HG02852 (cell line): Measurements from ENCODE around the gene KCNJ15.
"Not testable (repeated sequence)": the region's sequence is repeated elsewhere in the genome, so short reads cannot be mapped to it uniquely, and the experiment has no call there.

ENCODE experiments used
- ATAC-seq: cut with Tn5 transposase; IDR thresholded peaks from one replicate; pipeline ENCODE4 v1.9.1; 2021; ENCODE audit warnings: mild to moderate bottlenecking, moderate library complexity; ENCODE audit not compliant: unreplicated experiment

KCNJ15 gene

DNA sequence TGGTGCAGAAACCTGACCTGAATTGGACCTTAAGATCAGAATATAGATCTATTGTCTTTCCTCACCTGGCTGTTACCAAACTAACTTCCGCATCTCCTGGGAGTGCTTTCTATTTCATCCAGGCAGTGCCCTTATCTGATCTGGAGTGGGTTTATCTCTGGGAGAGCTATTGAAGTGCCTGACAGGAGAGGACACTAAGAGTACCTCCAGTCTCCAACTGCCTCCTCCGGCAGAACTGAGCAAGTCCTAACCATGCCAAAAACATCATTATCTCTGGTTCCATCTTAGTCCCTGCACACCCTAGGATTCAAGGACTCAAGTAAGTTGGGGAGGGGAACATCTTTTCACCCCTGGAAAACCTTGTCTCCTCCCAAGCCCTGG lies 12.4 kb upstream of the KCNJ15 start:
- ATAC-seq = no peak

DNA sequence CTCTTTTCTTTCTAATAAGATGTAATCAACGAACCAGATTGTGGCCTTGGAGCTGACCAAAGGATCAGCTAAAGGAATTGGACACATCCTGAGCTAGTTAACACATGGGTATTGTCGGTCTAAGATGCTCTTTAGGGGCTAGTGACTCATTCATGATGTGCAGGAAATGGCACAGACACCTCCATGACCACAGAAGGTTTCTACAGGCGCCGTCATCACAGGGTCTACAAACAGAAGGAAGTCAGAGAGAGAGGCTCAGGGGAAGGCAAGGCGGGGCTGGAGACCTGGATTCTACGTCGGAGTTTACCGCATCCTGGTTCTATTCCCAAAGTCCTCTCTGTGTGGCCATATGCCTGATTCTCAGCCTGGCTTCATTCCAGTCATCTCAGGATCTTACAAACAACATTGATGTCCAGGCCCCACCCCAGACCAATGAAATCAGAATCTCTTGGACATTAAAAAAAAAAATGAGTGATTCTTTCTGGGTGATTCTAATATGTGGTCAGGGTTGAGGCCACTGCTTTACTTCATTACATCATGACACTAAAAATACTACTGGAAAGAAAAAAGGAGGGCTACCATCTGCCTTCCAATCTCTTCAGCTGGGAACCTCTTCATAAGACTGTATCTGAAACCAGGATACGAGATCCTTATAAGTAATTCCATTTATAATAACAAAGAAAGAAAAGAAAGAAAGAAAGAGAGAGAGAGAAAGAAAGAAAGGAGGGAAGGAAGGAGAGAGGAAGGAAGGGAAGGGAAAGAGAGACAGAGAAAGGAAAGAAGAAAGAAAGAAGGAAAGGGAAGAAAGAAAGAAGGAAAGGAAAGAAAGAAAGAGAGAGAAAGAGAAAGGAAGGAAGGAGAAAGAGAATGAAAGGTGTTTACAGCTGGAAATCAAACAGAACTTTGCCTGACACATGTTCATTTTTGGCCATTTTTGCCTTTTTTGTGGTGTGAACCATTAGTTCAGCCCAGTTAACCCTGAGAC lies 11.6 kb upstream of the KCNJ15 start:
- ATAC-seq = peak; percentile 75

DNA sequence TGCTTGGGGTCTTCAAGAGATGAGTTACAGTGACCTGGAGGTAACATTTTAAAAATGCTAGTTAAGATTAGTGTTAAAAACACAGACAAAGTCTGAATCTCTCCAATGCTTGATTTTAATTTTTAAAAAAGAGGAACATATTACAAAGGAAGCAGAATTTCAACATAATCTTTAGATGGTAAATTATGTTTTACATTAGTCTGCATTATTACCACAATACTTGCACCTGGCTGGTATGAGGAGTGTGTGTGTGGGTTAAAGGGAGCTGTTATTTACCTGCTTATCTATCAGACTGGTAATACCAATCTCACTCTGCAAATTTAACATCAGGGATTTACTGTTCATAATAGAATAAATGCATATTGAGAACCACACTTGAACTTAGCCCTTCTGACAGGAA lies 10.3 kb upstream of the KCNJ15 start:
- ATAC-seq = no peak

DNA sequence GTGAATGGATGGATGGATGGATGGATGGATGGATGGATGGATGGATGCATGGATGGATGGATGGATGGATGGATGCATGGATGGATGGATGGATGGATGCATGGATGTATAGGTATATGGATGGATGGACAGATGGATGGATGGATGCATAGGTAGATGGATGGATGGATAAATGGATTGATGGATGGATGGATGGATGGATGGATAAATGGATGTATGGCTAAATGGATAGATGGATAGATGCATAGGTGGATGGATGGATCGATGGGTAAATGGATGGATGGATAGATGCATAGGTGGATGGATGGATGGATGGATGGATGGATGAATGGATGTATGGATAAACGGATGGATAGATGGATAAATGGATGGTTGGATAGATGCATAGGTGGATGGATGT lies 9.7 kb upstream of the KCNJ15 start:
- not testable (repeated sequence) for ATAC-seq

DNA sequence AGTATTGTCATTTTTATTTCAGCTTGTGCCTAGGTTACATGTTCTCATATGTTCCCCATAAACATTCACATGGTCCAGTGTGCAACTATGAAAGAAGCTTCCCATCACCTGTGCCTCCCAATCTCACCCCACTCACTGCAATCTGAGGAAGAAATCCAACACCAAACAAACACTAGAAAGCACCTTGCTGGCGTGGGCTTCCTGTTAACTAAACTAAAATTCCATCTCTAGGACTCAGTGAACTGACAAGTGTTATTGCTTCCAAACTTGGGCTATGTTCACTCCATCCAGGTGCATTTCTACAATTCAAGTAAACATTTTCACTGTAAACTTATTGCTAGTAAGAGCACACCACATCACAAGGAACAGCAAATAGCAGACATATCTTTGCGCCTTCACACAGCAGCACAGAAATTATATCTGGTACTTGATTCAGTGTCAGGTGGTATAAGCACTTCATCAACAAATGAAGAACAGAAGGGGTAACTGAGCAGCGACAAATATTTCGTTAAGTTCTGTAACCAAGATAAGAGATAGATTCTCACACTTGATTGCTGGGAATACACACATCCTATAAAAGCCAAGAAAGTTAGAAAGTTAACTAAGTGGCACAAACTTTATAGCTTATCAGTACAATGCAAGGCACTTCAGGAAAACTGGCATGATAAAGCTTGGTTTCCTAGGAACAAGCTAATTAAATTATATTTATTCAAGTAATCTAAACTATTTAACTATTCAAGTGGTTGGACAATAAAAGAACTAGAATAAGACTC lies 8.9 kb upstream of the KCNJ15 start:
- ATAC-seq = no peak

DNA sequence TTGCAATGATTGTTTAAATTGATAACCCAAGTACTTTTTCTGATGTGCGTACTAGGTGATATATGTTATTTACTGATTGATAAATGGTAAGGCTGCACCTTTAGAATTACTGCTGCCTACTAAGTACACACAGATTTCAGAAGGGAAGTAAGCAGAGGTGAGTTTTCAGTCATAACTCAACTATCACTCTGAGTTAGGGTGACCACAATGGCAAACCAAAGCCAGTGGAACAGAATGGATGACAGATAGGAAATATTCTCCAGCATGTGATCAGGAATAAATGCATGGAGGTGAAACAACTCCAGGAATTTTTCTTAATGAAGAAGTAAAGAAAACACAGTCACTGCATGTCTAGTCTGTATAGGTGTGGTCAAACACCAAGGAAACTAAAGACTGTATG lies 7.5 kb upstream of the KCNJ15 start:
- ATAC-seq = peak; percentile 80

DNA sequence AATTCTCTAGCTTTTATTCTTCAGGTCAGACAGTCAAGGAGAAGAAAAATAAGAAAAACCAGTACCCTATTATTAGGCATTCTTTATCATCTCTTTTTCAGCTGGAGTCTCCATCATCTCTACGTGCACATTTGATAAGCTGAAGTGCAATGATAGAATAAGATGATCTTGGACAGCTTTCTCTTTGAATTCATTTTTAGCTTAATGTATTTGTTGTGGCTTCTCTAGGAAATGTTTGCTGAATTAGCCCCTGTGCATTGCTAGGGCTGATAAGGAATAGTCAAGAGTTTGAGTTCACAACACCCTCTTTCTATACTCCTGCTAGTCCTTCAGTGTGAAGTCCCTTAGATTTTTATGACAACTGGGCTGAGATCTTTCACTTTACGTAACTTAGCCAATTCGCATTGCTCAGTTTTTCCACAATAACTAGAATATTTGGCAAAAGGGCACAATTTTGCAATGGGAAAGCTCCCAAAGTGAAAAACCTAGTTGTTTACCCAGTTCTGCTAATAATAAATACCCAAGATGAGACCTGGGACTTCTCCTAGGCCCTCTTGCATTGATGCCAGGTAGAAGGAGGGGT lies 7.0 kb upstream of the KCNJ15 start:
- ATAC-seq = no peak

DNA sequence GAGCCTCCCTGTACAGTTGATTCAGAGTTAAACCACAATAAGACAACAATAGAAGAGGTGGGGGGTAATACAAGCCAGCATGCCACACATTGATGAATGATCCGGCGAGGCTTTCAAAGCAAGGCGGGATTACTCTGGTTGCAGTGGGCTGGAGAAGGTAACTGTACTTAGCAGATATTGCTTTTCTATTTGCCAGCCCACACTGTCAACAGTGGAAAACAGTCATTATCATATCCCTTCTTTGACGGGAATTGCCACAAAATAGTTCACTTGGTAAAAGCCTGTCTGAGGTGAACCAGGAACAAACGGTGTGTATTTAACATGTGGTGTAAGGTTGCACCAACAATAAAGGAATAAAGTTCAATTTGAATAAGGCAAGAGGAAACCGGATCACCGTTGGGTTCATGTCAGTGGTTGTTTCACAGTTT lies 5.8 kb upstream of the KCNJ15 start:
- ATAC-seq = no peak

DNA sequence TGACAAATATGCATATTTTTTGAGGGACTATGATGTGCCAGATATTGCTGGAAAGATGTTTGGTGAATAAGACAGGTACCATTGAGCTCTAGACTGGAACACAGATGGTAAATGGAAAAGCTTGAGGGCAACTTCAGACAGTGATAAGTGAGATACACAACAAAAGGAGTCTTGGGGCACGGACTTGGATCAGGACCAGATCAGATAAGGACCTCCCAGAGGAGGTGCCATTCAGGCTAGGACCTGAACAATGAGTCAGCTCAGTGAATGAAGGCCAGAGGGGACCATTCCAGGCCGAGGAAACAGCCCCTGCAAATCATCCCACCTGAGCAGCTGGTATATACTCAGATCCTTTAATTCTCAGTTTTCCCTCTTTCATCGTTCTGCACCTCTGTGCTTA lies 1.8 kb upstream of the KCNJ15 start:
- no peak for ATAC-seq

DNA sequence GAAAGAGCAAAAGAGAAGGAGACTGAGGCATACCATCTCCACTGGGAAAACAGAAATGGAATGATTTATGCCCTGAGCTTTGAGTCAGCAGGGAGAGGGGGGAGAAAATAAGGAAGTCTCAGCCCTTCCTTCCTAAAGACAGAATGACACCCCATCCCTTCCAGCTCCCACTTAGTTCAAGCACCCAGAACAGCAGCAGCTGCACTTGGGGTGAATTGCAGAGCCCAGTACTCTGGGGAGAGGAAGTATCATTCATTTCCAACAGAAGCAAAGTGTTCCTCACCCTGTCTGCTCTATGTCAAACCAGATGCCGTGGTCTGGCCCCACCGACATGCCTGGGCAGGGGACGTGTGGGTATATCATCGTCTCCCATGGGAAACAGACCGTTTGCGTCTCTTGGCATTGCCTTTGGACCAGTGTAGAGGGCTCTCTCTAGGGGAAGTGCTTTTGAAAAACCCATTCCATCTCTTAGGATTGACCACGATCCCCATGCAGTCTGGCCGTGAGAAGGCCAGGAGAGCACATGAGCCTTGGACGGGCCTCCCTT lies 1.1 kb upstream of the KCNJ15 start:
- ATAC-seq = no peak

DNA sequence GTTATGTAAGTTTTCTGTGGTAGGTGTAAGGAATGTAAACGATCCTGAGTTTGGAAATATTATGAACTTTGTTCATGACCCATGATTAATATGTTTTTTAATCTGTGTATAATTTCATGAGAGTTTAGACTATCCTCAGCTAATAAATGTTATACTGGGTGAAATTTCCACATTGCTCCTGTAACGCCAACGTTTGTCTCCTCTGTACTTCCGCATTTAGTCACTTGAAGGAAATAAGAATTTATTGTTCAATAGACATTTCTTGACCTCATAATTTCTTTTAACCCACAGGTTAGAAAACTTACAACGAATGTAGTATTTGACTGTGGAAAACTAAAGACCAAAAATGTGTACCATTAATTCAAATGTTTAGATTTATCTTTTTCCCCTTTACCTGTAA lies 876 bp downstream of the KCNJ15 start:
- ATAC-seq = no peak

DNA sequence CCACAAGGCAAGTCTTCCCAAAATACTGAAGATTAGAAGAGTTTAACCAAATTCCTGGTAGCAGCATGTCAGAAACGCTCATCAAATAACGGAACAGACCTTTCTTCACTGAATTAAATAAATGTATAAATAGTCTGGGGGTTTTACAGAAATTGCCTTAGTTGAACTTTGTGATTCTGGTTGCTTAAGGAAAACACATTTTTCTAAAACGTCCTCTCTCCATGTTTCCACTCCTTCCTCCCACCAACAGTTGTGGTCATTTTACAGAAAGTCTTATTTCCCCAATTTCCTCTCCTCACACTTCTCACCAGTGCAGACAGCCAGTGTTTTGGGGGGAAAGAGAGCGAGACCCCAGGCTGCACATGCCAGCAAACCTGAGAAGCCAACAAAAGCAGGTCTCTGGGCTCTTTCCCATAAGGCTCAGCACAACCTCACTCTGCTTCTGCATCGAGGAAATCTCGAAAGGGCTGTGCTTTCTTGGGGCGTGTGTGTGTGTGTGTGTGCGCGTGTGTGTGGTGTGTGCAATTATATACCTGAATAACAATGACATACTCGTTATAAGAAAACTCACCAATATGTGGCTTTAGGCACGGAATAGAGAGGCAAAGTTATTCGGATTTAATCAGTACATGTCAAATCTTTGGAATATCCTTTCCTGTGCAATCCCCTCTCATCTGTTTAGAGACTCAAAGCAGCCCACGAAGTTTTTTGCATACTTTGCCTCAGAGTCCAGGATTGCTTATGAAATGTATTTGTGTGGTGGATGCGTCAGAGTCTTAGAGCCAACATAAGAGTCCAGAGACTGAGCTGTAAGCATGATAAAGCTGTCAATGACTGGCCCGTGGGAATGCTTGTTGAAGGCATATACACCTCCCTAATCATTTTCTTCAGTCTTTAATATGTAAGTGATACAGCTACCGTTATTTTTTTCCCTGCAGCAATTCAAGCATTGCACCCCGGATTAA lies 2.0 kb downstream of the KCNJ15 start:
- no peak for ATAC-seq

DNA sequence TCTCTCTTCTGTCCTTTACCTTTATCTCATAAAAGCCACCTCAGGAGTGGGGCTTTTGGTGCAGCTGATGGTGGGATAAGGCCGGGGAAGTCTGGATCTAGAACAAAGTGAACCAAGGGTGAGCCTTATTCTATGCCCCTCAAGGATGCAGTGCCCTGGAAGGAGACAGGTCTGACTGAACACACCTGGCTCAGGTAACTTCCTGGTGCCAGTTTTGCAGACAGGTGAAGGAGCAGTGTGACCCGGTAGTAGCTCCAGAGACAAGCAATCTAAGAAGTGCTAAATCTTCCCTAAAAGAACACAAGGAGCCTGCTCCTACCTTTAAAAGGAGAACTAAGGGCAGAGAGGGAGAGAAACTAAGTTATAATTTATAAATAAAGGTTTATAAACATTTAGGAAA lies 2.9 kb downstream of the KCNJ15 start:
- no peak for ATAC-seq

DNA sequence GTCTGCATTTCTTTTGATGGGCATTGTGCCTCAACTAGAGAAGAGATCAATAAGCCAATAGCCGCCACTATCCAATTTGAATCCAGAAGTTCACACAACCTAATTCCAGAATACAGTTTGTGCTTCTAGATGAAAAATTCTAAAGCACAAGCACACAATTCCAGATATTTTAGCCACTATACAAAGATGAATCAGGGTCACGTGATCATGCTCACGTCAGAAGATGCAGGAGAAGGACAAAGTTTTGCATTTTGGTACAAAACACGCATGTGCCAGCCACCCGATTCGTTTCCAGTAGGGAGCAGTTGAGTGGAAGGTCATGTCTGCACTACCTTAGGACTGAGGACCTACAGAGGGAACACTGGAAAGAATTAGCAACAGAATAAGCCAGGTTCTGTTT lies 3.6 kb downstream of the KCNJ15 start:
- no peak for ATAC-seq

DNA sequence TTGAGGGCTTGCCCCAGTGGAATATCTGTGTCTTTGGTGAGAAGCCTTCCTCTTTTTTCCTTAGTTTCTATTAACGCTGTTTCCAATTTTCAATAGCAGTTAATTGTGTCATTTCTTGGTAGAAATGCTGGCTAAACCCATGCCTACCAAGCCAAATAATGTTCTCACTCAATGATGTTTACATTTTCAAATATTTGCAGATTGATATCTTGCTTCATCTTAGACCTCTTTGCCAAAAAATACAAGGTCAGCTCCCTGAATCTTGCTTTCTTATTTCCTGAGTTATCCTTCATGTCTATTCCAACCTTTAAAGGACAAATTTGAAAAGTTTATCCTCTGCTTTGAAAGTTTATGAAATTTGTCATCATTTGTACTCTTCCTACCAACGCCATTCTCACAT lies 5.1 kb downstream of the KCNJ15 start:
- no peak for ATAC-seq

DNA sequence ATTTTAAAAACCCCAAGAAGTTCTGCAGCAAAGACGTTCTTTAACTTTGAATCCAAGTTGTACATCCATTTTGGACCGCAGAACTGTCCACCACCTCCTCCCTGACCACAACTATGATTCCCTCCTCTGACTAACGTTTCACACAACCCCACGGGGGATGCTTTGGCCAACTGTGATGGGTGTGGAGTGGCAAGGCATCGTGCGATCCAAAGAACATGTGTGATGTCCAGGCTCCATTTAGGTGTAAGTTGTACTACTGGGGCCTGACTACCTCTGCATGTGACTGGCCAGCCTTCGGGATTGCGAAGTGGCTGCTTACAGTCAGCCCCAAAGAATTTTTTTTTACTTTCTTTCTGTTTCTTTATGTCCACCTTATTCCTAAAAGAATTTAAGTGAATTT lies 6.7 kb downstream of the KCNJ15 start:
- ATAC-seq = no peak

DNA sequence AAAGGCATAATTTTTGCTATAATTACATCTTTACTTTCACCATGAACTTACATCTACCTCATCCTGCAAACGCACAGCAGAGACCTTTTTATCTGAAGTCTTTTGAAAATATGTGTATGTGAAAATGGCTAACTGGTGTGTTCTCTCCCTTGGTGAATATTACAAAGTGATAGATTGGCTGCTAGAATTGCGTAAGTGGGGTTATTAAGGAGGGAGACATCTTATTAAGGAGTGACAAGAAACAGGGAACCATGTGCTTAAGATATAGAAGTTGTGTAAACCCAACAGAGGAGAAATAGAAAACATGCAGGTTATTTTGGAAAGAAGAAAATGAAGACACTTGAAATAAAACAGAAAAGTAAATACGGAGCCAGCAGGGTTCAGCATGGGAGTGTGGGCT lies 7.8 kb downstream of the KCNJ15 start:
- no peak for ATAC-seq

DNA sequence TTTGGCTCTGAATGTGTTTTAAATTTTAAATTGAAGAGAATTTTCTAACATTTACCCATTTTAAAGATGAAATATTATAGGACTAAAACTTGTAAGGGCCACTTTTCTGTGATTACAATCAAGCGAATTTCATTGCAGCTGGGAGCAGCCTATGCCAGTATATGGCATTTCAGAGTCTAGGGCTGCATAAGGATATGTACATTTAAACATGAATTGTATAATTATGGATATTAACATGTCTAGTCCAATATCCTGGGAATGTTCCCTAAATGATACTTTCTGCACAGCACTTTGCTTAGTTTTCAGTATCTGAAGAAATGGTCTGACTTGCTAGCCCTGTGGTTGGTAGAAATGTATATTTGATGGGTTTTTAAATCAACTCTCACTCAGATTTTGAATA lies 8.4 kb downstream of the KCNJ15 start:
- no peak for ATAC-seq

DNA sequence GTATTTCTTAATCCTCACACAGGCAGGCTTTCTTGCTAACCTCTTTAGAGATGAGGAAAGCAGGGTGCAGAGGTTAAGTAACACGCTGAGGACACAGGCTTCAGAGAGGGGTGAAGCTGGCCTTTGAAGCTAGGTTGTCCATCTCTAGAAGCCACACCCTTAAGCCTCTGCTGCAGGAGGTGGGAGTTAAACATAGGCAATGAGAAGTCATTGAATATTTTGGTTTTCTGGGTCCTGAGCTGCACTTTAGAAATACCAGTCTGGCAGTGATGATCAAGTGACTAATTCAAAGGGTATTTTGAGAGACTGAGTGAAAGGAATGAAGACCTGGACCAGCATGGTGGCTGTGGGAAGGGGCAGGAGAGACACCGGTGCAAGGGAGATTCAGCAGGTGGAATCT lies 9.9 kb downstream of the KCNJ15 start:
- no peak for ATAC-seq

DNA sequence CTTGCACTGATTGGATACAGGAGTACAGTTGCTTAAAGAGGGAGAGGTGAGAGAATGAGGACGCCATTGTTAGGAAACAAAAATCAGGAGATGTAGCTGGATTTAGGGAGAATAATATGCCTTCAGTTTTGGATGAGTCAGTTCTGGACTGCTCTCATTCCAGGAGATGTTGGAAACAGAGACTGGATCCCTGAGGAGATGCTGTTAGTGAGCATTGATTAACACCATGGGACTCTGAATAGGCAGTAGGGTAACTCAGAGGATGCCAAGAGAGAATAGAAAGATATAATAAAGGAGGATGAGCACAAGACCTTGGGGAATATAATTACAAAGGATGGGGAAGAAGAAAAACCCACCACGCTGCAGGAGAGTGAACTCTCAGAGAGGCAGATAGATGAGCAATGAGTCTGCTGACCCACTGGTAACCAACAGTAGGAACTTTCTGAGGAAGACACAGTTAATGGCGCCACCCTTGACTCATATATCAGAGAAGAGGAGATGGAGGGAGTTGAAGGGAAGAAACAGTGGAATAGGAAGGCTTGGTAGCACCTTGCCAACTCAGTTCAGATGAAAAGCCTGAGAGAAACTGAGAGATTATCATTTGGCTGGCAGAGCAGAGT lies 10.5 kb downstream of the KCNJ15 start:
- no peak for ATAC-seq
